RWPE1 (cell line): ENCODE data around the gene FOXC2.

Experiments
- CTCF ChIA-PET: fragments of 350-600 bp; sonication (Branson Sonifier 250); formaldehyde crosslinking; extraction: SDS; loops from one replicate; lab custom pipeline; 2021; lab: Yijun Ruan, JAX
- POLR2A ChIA-PET: fragments of 400-600 bp; formaldehyde crosslinking; extraction: SDS; loops from one replicate; lab custom pipeline; 2020; ENCODE audit warnings: antibody characterized with exemption; ENCODE audit not compliant: low non-redundant PET; lab: Yijun Ruan, JAX
- DNase-seq: peaks from one replicate; pipeline ENCODE4 v3.0.0; 2012; ENCODE audit warnings: low spot score
- H3K27ac ChIP-seq: fragments of 450-650 bp; 2 replicates; pipeline ENCODE4 v1.5.1; 2017
- TF ChIP-seq, protein P1 (sequence below): fragments of 450-650 bp; conservative IDR thresholded peaks from 2 replicates; pipeline ENCODE4 v1.5.1; 2017; ENCODE audit warnings: low read depth, mild to moderate bottlenecking

FOXC2 gene

DNA sequence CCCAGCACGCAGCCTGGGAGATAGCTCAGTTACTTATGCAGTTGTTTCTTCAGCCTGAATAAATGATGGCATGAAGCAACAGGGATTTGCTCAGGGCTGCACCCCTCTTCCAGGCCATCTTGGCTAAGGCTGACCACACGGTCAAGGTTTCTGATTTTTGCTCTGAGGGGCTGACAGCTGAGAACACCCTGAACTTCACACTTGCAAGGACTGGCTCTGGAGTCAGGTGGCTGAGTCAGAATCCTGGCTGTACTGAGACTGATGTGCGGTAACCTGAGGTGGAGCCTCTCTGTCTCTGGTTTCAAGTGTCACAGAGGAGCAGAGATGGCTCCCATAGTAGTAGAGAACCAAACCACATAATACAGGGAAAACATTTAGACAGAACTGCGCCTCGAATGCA, 16.3 kb upstream of the FOXC2 start:
- DNase-seq: no peak
- no peak overlapping the region for H3K27ac ChIP-seq
- CTCF ChIA-PET: no interaction called here
- POLR2A ChIA-PET: no interaction called here
- TF ChIP-seq, protein P1, sequence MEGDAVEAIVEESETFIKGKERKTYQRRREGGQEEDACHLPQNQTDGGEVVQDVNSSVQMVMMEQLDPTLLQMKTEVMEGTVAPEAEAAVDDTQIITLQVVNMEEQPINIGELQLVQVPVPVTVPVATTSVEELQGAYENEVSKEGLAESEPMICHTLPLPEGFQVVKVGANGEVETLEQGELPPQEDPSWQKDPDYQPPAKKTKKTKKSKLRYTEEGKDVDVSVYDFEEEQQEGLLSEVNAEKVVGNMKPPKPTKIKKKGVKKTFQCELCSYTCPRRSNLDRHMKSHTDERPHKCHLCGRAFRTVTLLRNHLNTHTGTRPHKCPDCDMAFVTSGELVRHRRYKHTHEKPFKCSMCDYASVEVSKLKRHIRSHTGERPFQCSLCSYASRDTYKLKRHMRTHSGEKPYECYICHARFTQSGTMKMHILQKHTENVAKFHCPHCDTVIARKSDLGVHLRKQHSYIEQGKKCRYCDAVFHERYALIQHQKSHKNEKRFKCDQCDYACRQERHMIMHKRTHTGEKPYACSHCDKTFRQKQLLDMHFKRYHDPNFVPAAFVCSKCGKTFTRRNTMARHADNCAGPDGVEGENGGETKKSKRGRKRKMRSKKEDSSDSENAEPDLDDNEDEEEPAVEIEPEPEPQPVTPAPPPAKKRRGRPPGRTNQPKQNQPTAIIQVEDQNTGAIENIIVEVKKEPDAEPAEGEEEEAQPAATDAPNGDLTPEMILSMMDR: no peak

DNA sequence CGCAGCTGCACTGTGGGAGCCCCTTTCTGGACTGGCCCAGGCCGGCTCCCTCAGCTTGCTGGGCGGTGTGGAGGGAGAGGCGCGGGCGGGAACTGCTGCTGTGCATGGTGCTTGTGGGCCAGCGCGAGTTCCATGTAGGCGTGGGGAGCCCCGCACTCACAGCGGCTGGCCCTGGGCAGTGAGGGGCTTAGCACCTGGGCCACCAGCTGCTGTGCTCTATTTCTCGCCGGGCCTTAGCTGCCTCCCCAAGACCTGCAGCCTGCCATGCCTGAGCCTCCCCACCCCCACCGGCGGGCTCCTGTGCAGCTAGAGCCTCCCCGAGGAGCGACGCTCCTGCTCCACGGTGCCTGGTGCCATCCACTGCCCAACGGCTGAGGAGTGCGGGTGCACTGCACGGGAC, 13.3 kb upstream of the FOXC2 start:
- H3K27ac ChIP-seq: no peak overlapping the region
- ChIA-PET POLR2A (no interaction called here), CTCF (interaction anchor here (0.6 kb wide), 1 partner anchor 516 kb away, joined by 4 read pairs; no protein-coding TSS in a partner anchor)
- TF ChIP-seq, protein P1: no peak
- no peak for DNase-seq

GRCh38 chr16:86554599-86554916, 12.1 kb upstream of the FOXC2 start:
- CTCF ChIA-PET: no interaction called here

DNA sequence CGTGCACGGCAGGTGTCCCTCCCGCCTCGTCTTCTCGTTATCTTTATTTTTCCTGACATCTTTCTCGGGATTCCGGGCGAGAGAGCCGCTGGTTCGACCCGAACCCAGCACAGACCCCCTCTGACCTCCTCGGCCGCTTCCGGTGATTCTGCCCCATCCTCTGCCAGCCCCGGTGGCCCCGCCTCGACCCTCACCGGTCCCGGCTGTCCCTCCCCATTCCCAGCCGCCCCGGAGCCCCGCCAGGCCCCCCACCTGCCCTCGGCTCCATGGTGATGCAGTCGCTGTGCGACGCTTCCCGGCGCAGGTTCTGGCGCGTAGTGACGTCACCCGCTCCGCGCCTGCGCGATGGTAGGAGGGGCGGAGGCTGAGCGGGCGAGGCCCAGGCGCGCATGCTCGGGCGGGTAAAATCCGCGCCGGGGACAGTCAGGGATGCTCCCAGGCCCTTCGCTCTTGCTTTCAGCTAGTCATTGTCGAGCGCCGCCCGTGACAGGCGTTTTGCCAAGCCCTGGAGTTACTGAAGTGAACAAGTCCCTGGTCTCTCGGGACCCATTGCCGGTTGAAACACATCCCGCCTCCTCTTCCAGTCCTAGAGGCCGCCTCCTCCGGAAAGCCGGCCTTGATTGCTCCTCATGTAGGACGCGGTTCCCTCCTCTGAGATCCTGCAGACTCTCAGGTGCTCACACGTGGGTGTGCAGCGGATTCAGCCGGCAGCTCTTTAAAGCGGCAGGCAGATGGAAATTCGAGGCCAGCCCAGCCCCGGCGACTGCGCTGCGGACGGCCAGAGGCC, 11.5 kb upstream of the FOXC2 start, which contains the start of gene MTHFSD:
Gene MTHFSD, minus strand, starts transcription at position 319 of the 787 bp plus-strand sequence. Its CDS starts 51 bp downstream, at position 268.
- TF ChIP-seq, protein P1: no peak
- ChIA-PET POLR2A (interaction anchor here (0.6 kb wide), 1 partner anchor 264 kb away, joined by 3 read pairs; no protein-coding TSS in a partner anchor), CTCF (no interaction called here)
- H3K27ac ChIP-seq: peak within 1 kb of the TSS; percentile 72
- peak; percentile 97 for DNase-seq

More at GRCh38 chr16:86554599-86554916, 12.1 kb upstream of the FOXC2 start:
- TF ChIP-seq, protein P1: no peak
- peak overlapping the region; percentile 72 for H3K27ac ChIP-seq
- DNase-seq: no peak
- POLR2A ChIA-PET: interaction anchor here (0.6 kb wide), 1 partner anchor 264 kb away, joined by 3 read pairs; no protein-coding TSS in a partner anchor

GRCh38 chr16:86555704-86556075, 10.9 kb upstream of the FOXC2 start:
- ChIA-PET POLR2A (no interaction called here), CTCF (no interaction called here)
- no peak for DNase-seq
- TF ChIP-seq, protein P1: no peak
- H3K27ac ChIP-seq: peak overlapping the region; percentile 72

DNA sequence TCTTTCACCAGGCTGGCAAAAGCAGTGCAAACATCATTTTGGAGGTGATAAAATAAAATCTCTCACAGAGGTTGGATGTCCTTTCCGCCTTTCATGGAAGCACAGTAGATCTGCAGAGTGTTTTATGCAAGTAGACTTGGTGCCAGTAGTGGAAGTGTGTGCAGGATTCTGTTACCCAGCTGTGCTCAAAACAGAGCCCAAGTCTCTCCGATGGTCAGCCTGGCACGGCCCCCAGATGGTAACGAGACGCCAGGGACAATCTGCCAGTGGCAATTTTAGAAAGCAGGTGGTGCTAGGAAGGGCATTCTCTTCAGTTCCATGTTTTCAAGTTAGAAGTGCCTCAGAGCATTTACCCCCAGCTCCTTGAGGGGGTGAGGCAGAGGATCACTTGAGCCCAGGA, 10.1 kb upstream of the FOXC2 start:
- no peak for DNase-seq
- ChIA-PET CTCF (no interaction called here), POLR2A (interaction anchor here (0.5 kb wide), 1 partner anchor 41 kb away, joined by 3 read pairs; no protein-coding TSS in a partner anchor)
- TF ChIP-seq, protein P1: no peak
- H3K27ac ChIP-seq: no peak overlapping the region
